GM23248 (cell line): ENCODE results near the gene BCAS4. TPM values are rescaled to one million over a fixed set of nuclear protein-coding genes. Genes with fewer than 3 reads are reported as not detected.

Source experiments
- DNase-seq: peaks from one replicate; pipeline ENCODE4 v3.0.0-alpha.2; 2015
- H2AFZ ChIP-seq: fragments of 200-600 bp; sonication (generic); 2 replicates; pipeline ENCODE4 v1.6.1; 2016; ENCODE audit warnings: antibody characterized with exemption
- H3F3A ChIP-seq: fragments of 200-600 bp; sonication (generic); 2 replicates; pipeline ENCODE4 v1.6.1; 2016; ENCODE audit warnings: mild to moderate bottlenecking, antibody characterized with exemption, mixed run types; ENCODE audit not compliant: insufficient read depth
- H3K27ac ChIP-seq: fragments of 200-600 bp; sonication (generic); 2 replicates; pipeline ENCODE4 v1.5.1; 2016; ENCODE audit warnings: mild to moderate bottlenecking
- H3K27me3 ChIP-seq: fragments of 200-600 bp; sonication (generic); replicated peaks from 2 replicates; pipeline ENCODE4 v1.6.1; 2016; ENCODE audit warnings: mild to moderate bottlenecking; ENCODE audit not compliant: insufficient read depth
- H3K36me3 ChIP-seq: fragments of 200-600 bp; sonication (generic); 2 replicates; pipeline ENCODE4 v1.6.1; 2016; ENCODE audit warnings: low read depth, mild to moderate bottlenecking
- H3K4me1 ChIP-seq: fragments of 200-600 bp; sonication (generic); 2 replicates; pipeline ENCODE4 v1.6.1; 2016; ENCODE audit warnings: mild to moderate bottlenecking; ENCODE audit not compliant: insufficient read depth
- H3K4me2 ChIP-seq: fragments of 200-600 bp; sonication (generic); one replicate; pipeline ENCODE4 v1.6.1; 2016; ENCODE audit warnings: mild to moderate bottlenecking; ENCODE audit not compliant: unreplicated experiment
- H3K4me3 ChIP-seq: fragments of 200-600 bp; sonication (generic); 2 replicates; pipeline ENCODE4 v1.5.1; 2016; ENCODE audit warnings: mild to moderate bottlenecking
- H3K79me2 ChIP-seq: fragments of 200-600 bp; sonication (generic); 2 replicates; pipeline ENCODE4 v1.6.1; 2016; ENCODE audit warnings: mild to moderate bottlenecking; ENCODE audit not compliant: insufficient read depth
- H3K9ac ChIP-seq: fragments of 200-600 bp; sonication (generic); 2 replicates; pipeline ENCODE4 v1.6.1; 2016; ENCODE audit warnings: mild to moderate bottlenecking
- H3K9me2 ChIP-seq: fragments of 200-600 bp; sonication (generic); 2 replicates; pipeline ENCODE4 v1.6.1; 2016; ENCODE audit warnings: mixed run types, mild to moderate bottlenecking, moderate library complexity; ENCODE audit not compliant: insufficient read depth
- H3K9me3 ChIP-seq: fragments of 200-600 bp; sonication (generic); one replicate; pipeline ENCODE4 v1.6.1; 2017; ENCODE audit warnings: low read depth
- H4K20me1 ChIP-seq: fragments of 200-600 bp; sonication (generic); 2 replicates; pipeline ENCODE4 v1.6.0; 2016; ENCODE audit not compliant: insufficient read depth
- EZH2 ChIP-seq: fragments of 200-600 bp; sonication (generic); IDR thresholded peaks from 2 replicates; pipeline ENCODE4 v1.6.1; 2018; ENCODE audit warnings: antibody characterized with exemption, mild to moderate bottlenecking; ENCODE audit not compliant: insufficient read depth, poor library complexity, severe bottlenecking
- EZH2phosphoT487 ChIP-seq: fragments of 200-600 bp; sonication (generic); IDR thresholded peaks from 2 replicates; pipeline ENCODE4 v1.6.1; 2018; ENCODE audit warnings: antibody characterized with exemption, moderate library complexity, mild to moderate bottlenecking, low read depth; ENCODE audit not compliant: insufficient read depth
- WGBS, 2 experiments: methylation state at CpG; one replicate each; pipeline ENCODE4 v1.1.6; 2015 to 2017; ENCODE audit warnings: low lambda C conversion rate in 2 of 2, low coverage in 1 of 2; ENCODE audit errors: missing lambda C conversion rate in 2 of 2; 5-methylcytosine and 5-hydroxymethylcytosine counted together
- in situ Hi-C: fragments of 300-500 bp; cut with MboI; formaldehyde crosslinking; loops from 2 replicates; pipeline ENCODE4 v1.15.0; 2020
- polyA plus RNA-seq: library from polyadenylated mRNA; unstranded; fragments of >200 nt; fragmentation: Nextera tagmentation; extraction: Ambion mirVana; gene quantifications from 2 replicates; pipeline ENCODE4 v1.2.1, GENCODE V29; 2016
- total RNA-seq: library from RNA; depleted of rRNA; stranded (reverse); fragments of >200 nt; shearing (Covaris generic); gene quantifications from 2 replicates; pipeline ENCODE4 v1.2.3, GENCODE V29; 2014

BCAS4 gene
- total and polyA plus RNA-seq, 2 experiments from 2014 or later, result 12.6 to 16.8 TPM

DNA sequence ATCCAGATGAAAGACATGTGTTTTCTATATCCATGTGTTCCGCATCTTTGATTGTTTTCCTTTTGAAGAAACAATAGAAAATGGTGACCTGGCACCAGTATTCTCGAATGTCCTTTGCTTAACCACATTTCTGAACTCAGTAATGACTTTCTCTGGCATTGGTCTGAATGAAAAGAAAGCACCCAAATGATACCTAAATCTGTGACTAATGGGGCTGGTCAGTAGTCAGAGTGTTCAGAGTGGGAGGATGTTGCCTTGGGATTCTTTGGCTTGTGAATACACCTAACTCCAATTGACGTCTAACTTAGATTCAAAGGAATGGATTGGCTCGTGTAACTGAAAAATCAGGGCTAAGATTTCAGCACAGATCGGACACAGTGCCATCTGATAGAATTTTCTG lies 36.4 kb upstream of the BCAS4 start:
- WGBS, 2 experiments, result 28 to 36% methylated on average over 5 of the region's 5 CpGs
- no peaks in the 10 kb centered on the region for H4K20me1 ChIP-seq

DNA sequence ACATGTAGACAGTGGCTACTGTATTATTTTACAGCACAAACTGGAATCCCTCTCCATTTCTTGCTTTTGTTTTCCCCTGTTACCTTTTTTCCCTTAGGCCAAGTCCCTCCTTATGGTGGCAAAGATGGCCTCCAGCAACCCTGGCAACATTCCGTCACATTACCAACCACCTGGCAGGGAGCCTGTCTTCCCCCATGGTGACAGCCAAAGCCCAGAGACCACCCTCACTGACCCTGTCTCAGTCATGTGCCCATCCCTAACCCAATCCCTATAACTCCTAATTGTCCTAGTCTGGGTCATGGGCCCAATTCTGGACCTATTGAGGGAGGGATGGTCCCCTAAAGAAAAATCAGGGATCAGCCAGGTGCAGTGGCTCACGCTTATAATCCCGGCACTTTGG lies 35.9 kb upstream of the BCAS4 start:
- in situ Hi-C loops, result loop anchor here (10.0 kb wide), 1 partner anchor 134 kb away; no protein-coding TSS in a partner anchor
- no peaks in the 10 kb centered on the region for H3K27me3 ChIP-seq
- H3K79me2 ChIP-seq, result no peaks in the 10 kb centered on the region
- no peaks in the 10 kb centered on the region for H4K20me1 ChIP-seq
- H3F3A ChIP-seq, result peaks cover 13% of the 10 kb centered on the region
- no peak overlapping the region for H3K4me3 ChIP-seq
- no peak overlapping the region for H2AFZ ChIP-seq
- H3K9me2 ChIP-seq, result no peaks in the 10 kb centered on the region
- peaks cover 30% of the 10 kb centered on the region for H3K4me1 ChIP-seq
- H3K9me3 ChIP-seq, result no peaks in the 10 kb centered on the region
- TF ChIP-seq EZH2 (no peak), EZH2phosphoT487 (no peak)
- no peaks in the 10 kb centered on the region for H3K36me3 ChIP-seq
- H3K27ac ChIP-seq, result no peak overlapping the region
- no peak overlapping the region for H3K9ac ChIP-seq
- DNase-seq, result no peak
- no peak overlapping the region for H3K4me2 ChIP-seq
- 98 to 100% methylated on average over 3 of the region's 3 CpGs for WGBS, 2 experiments

More for the DNA sequence above, 36.4 kb upstream of the BCAS4 start:
- Histone ChIP-seq H3K36me3 (no peaks in the 10 kb centered on the region), H3K27me3 (no peaks in the 10 kb centered on the region), H2AFZ (peak overlapping the region; percentile 48; the same call in 1 of the 2 replicates), H3F3A (peaks cover 13% of the 10 kb centered on the region), H3K4me1 (peaks cover 30% of the 10 kb centered on the region), H3K4me2 (no peak overlapping the region), H3K79me2 (no peaks in the 10 kb centered on the region), H3K9me3 (no peaks in the 10 kb centered on the region), H3K9ac (no peak overlapping the region), H3K4me3 (no peak overlapping the region), H3K9me2 (no peaks in the 10 kb centered on the region), H3K27ac (no peak overlapping the region)
- TF ChIP-seq EZH2phosphoT487 (no peak), EZH2 (no peak)
- DNase-seq, result peak; percentile 77
- in situ Hi-C loops, result loop anchor here (10.0 kb wide), 1 partner anchor 134 kb away; no protein-coding TSS in a partner anchor

DNA sequence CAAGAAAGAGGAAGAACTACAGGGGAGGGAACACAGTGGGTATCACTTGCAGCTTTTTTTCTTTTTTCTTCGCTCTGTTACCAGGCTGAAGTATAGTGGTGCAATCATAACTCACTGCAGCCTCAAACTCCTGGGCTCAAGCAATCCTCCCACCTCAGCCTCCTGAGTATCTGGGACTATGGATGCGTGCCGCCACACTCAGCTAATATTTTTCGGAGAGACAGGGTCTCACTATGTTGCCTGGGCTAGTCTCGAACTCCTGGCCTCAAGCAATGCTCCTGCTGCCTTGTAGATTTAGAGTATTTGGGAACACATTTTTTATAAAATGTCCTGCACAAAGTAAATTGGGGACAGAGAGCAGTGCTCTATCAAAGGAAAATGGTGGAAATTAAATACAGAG lies 35.2 kb upstream of the BCAS4 start:
- no peaks in the 10 kb centered on the region for H3K9me3 ChIP-seq
- H3K4me1 ChIP-seq, result peaks cover 30% of the 10 kb centered on the region
- H3K27ac ChIP-seq, result no peak overlapping the region
- no peak overlapping the region for H3K4me3 ChIP-seq
- H3K27me3 ChIP-seq, result no peaks in the 10 kb centered on the region
- TF ChIP-seq EZH2phosphoT487 (no peak), EZH2 (no peak)
- peaks cover 13% of the 10 kb centered on the region for H3F3A ChIP-seq
- in situ Hi-C loops, result loop anchor here (10.0 kb wide), 1 partner anchor 135 kb away; no protein-coding TSS in a partner anchor
- H3K4me2 ChIP-seq, result no peak overlapping the region
- H3K9ac ChIP-seq, result no peak overlapping the region
- H4K20me1 ChIP-seq, result no peaks in the 10 kb centered on the region
- no peaks in the 10 kb centered on the region for H3K79me2 ChIP-seq
- H3K9me2 ChIP-seq, result no peaks in the 10 kb centered on the region
- WGBS, 2 experiments, result 95 to 98% methylated on average over 5 of the region's 5 CpGs
- DNase-seq, result no peak
- no peak overlapping the region for H2AFZ ChIP-seq
- H3K36me3 ChIP-seq, result no peaks in the 10 kb centered on the region

DNA sequence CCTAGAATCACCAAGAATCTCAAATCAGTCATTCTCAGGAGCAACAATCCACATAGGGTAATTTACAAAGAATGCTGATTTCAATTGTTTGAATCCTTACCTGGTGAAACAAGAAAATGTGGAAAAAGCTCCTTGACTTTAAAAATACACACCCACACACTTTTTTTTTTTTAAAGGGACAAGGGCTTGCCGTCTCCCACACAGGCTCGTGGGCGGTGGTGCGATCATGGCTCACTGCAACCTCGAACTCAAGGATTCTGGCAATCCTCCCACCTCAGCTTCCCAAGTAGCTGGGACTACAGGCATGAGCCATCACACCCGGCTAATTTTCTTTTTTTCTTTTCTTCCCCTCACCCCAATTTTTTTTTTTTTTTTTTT lies 32.8 kb upstream of the BCAS4 start:
- Histone ChIP-seq H3K9ac (peak overlapping the region; percentile 42; the same call in 1 of the 2 replicates), H3F3A (peaks cover 13% of the 10 kb centered on the region), H3K27ac (peak overlapping the region; percentile 80), H4K20me1 (no peaks in the 10 kb centered on the region), H3K36me3 (no peaks in the 10 kb centered on the region), H3K4me1 (peaks cover 30% of the 10 kb centered on the region), H2AFZ (no peak overlapping the region), H3K9me3 (no peaks in the 10 kb centered on the region), H3K4me2 (peak overlapping the region; percentile 66), H3K27me3 (no peaks in the 10 kb centered on the region), H3K9me2 (no peaks in the 10 kb centered on the region), H3K79me2 (no peaks in the 10 kb centered on the region), H3K4me3 (0 out of 2 replicates have a peak overlapping the region, but pooled peaks have one; percentile 19)
- in situ Hi-C loops, result no loop called here
- WGBS, 2 experiments, result 20 to 36% methylated on average over 6 of the region's 6 CpGs
- peak; percentile 51 for DNase-seq
- no peak for TF ChIP-seq EZH2phosphoT487
- TF ChIP-seq EZH2, result no peak
